ENCODE measurements around the gene PGD.
"Not testable (repeated sequence)": the region's sequence is repeated elsewhere in the genome, so short reads cannot be mapped to it uniquely, and the experiment has no call there.

Gene PGD

GRCh38 chr1:10434590-10434989, 35.7 kb downstream of the PGD start:
- DNase-seq (ENCODE audit: low read depth, low spot score), result no peak

- DNase-seq (ENCODE audit: low read depth, low spot score), result no peak
Observed at GRCh38 chr1:10437052-10437451, 38.2 kb downstream of the PGD start.

GRCh38 chr1:10438677-10439163, 39.9 kb downstream of the PGD start:
- no peak for DNase-seq (ENCODE audit: low read depth, low spot score)

GRCh38 chr1:10440305-10440704, 41.4 kb downstream of the PGD start:
- DNase-seq (ENCODE audit: low read depth, low spot score), result no peak

GRCh38 chr1:10440794-10441193, 41.9 kb downstream of the PGD start:
- no peak for DNase-seq (ENCODE audit: low read depth, low spot score)

- DNase-seq (ENCODE audit: low read depth, low spot score), result no peak
Observed at GRCh38 chr1:10444248-10444647, 45.4 kb downstream of the PGD start.

- DNase-seq (ENCODE audit: low read depth, low spot score), result no peak
Observed at GRCh38 chr1:10444795-10445397, 46.0 kb downstream of the PGD start.

GRCh38 chr1:10446790-10447422, 48.0 kb downstream of the PGD start:
- no peak for DNase-seq (ENCODE audit: low read depth, low spot score)

GRCh38 chr1:10449751-10450150, 50.9 kb downstream of the PGD start, which contains the start of gene CORT:
Gene CORT, plus strand, starts transcription at chr1:10450031. Its CDS starts 193 bp downstream, at chr1:10450224.
- DNase-seq (ENCODE audit: low read depth, low spot score), result no peak

- DNase-seq (ENCODE audit: low read depth, low spot score), result no peak
Observed at GRCh38 chr1:10450156-10450814, 51.4 kb downstream of the PGD start.

- DNase-seq (ENCODE audit: low read depth, low spot score), result no peak
Observed at GRCh38 chr1:10450836-10451235, 52.0 kb downstream of the PGD start.

GRCh38 chr1:10451287-10451686, 52.4 kb downstream of the PGD start:
- DNase-seq (ENCODE audit: low read depth, low spot score), result no peak

GRCh38 chr1:10456048-10456447, 57.2 kb downstream of the PGD start:
- DNase-seq (ENCODE audit: low read depth, low spot score), result no peak

- no peak for DNase-seq (ENCODE audit: low read depth, low spot score)
Observed at GRCh38 chr1:10456661-10457060, 57.8 kb downstream of the PGD start.

- DNase-seq (ENCODE audit: low read depth, low spot score), result not testable (repeated sequence)
Observed at GRCh38 chr1:10457462-10457861, 58.6 kb downstream of the PGD start.

GRCh38 chr1:10457875-10458274, 59.0 kb downstream of the PGD start:
- DNase-seq (ENCODE audit: low read depth, low spot score), result no peak

- no peak for DNase-seq (ENCODE audit: low read depth, low spot score)
Observed at GRCh38 chr1:10459184-10459583, 60.3 kb downstream of the PGD start.

GRCh38 chr1:10467078-10467477, 68.2 kb downstream of the PGD start:
- DNase-seq (ENCODE audit: low read depth, low spot score), result no peak

- DNase-seq (ENCODE audit: low read depth, low spot score), result no peak
Observed at GRCh38 chr1:10470043-10470442, 71.2 kb downstream of the PGD start.
